OCI-LY7 (cell line): ENCODE data around the gene METTL14. TPM values are rescaled to one million over a fixed set of nuclear protein-coding genes. Genes with fewer than 3 reads are reported as not detected.

Source experiments
- BruUV-seq: library from RNA; stranded (reverse); fragments of 400-500 nt; replicated peaks from 2 replicates; lab custom pipeline; 2021; lab: Mats Ljungman, UMichigan
- CTCF ChIA-PET: fragments of 300-600 bp; sonication (Branson Sonifier 250); formaldehyde crosslinking; loops from one replicate; lab custom pipeline; 2022; ENCODE audit warnings: antibody characterized with exemption; ENCODE audit not compliant: unreplicated experiment; lab: Charles Lee
- POLR2A ChIA-PET: fragments of 300-600 bp; sonication (Branson Sonifier 250); formaldehyde crosslinking; loops from one replicate; lab custom pipeline; 2022; ENCODE audit warnings: antibody characterized with exemption; lab: Charles Lee
- DNase-seq: peaks from one replicate; pipeline ENCODE4 v3.0.0-alpha.2; 2015; ENCODE audit warnings: low spot score
- H2AFZ ChIP-seq: fragments of 200-600 bp; sonication (generic), shearing (Covaris generic); 2 replicates; pipeline ENCODE4 v1.6.1; 2014; ENCODE audit warnings: mild to moderate bottlenecking, antibody characterized with exemption, low read length, moderate library complexity
- H3K27ac ChIP-seq: fragments of 200-600 bp; sonication (generic); 2 replicates; pipeline ENCODE4 v1.5.1; 2014; ENCODE audit warnings: mixed run types, low read depth, mild to moderate bottlenecking, moderate library complexity, low read length, inconsistent platforms; ENCODE audit not compliant: poor library complexity, severe bottlenecking
- H3K36me3 ChIP-seq: fragments of 200-600 bp; sonication (generic); 2 replicates; pipeline ENCODE4 v1.6.1; 2014; ENCODE audit warnings: mild to moderate bottlenecking, antibody characterized with exemption, low read length, moderate library complexity, mixed read lengths; ENCODE audit not compliant: insufficient read depth
- H3K4me1 ChIP-seq: fragments of 200-600 bp; sonication (generic); 2 replicates; pipeline ENCODE4 v1.5.1; 2014; ENCODE audit warnings: mild to moderate bottlenecking, low read length; ENCODE audit not compliant: insufficient read depth, poor library complexity, severe bottlenecking
- H3K4me2 ChIP-seq: fragments of 200-600 bp; sonication (generic); 2 replicates; pipeline ENCODE4 v1.6.1; 2014; ENCODE audit warnings: mild to moderate bottlenecking, low read length
- H3K4me3 ChIP-seq: fragments of 200-600 bp; sonication (generic); 2 replicates; pipeline ENCODE4 v1.5.1; 2014; ENCODE audit warnings: mild to moderate bottlenecking, low read depth, low read length; ENCODE audit not compliant: poor library complexity, severe bottlenecking
- H3K79me2 ChIP-seq: fragments of 200-600 bp; sonication (generic); 2 replicates; pipeline ENCODE4 v1.6.1; 2016; ENCODE audit warnings: low read depth, mild to moderate bottlenecking, low read length, moderate library complexity, mixed read lengths; ENCODE audit not compliant: insufficient read depth
- H3K9me2 ChIP-seq: fragments of 200-600 bp; sonication (generic); 2 replicates; pipeline ENCODE4 v1.6.1; 2016; ENCODE audit warnings: mild to moderate bottlenecking, low read length, mixed read lengths; ENCODE audit not compliant: insufficient read depth
- H3K9me3 ChIP-seq: fragments of 200-600 bp; sonication (generic); 2 replicates; pipeline ENCODE4 v1.6.1; 2014; ENCODE audit warnings: mild to moderate bottlenecking, mixed run types, low read length, mixed read lengths
- H4K20me1 ChIP-seq: fragments of 200-600 bp; sonication (generic); 2 replicates; pipeline ENCODE4 v1.6.1; 2014; ENCODE audit warnings: mild to moderate bottlenecking, antibody characterized with exemption, low read length, moderate library complexity, mixed read lengths; ENCODE audit not compliant: insufficient read depth
- EZH2phosphoT487 ChIP-seq: fragments of 200-600 bp; sonication (generic); IDR thresholded peaks from 2 replicates; pipeline ENCODE4 v1.6.1; 2018; ENCODE audit warnings: low read depth, borderline replicate concordance, mild to moderate bottlenecking, mixed run types, antibody characterized with exemption, low read length, moderate library complexity, mixed read lengths
- intact Hi-C: fragments of 100-400 bp; cut with micrococcal nuclease; formaldehyde crosslinking; loops from one replicate; pipeline ENCODE4 v1.10.0; 2022; ENCODE audit not compliant: unreplicated experiment
- total RNA-seq, 2 experiments: library from RNA; depleted of rRNA in 1 of 2; stranded (reverse); fragments of >200 nt in 1 of 2; shearing (Covaris generic) in 1 of 2; gene quantifications; 2 replicates each; pipeline ENCODE4 v1.2.3, GENCODE V29; 2014 to 2022
- TF ChIP-seq, protein P1 (sequence below): fragments of 200-600 bp; sonication (generic); conservative IDR thresholded peaks from 2 replicates; pipeline ENCODE4 v1.5.1; 2014; ENCODE audit warnings: mild to moderate bottlenecking, antibody characterized with exemption, low read length, moderate library complexity, mixed read lengths

Gene METTL14
- total RNA-seq, 2 experiments from 2014 or later: 17.5 to 41.7 TPM

GRCh38 chr4:118751629-118752323, 66.6 kb downstream of the METTL14 start:
- BruUV-seq: no TSS peak
- H3K27ac ChIP-seq: no peak overlapping the region
- H3K4me3 ChIP-seq: no peak overlapping the region
- peaks cover 72% of the 10 kb centered on the region for H3K36me3 ChIP-seq
- POLR2A ChIA-PET: interaction anchor here (0.6 to 0.7 kb wide), 2 partner anchors 9 to 921 kb away, joined by 3 read pairs; no protein-coding TSS in a partner anchor
- no peak overlapping the region for H2AFZ ChIP-seq
- H3K4me1 ChIP-seq: peaks cover 32% of the 10 kb centered on the region
- H3K79me2 ChIP-seq: no peaks in the 10 kb centered on the region
- no peaks in the 10 kb centered on the region for H3K9me3 ChIP-seq
- H3K9me2 ChIP-seq: no peaks in the 10 kb centered on the region
- intact Hi-C loops: no loop called here
- CTCF ChIA-PET: no interaction called here
- no peak for DNase-seq
- no peak overlapping the region for H3K4me2 ChIP-seq
- no peaks in the 10 kb centered on the region for H4K20me1 ChIP-seq
- TF ChIP-seq, protein P1, sequence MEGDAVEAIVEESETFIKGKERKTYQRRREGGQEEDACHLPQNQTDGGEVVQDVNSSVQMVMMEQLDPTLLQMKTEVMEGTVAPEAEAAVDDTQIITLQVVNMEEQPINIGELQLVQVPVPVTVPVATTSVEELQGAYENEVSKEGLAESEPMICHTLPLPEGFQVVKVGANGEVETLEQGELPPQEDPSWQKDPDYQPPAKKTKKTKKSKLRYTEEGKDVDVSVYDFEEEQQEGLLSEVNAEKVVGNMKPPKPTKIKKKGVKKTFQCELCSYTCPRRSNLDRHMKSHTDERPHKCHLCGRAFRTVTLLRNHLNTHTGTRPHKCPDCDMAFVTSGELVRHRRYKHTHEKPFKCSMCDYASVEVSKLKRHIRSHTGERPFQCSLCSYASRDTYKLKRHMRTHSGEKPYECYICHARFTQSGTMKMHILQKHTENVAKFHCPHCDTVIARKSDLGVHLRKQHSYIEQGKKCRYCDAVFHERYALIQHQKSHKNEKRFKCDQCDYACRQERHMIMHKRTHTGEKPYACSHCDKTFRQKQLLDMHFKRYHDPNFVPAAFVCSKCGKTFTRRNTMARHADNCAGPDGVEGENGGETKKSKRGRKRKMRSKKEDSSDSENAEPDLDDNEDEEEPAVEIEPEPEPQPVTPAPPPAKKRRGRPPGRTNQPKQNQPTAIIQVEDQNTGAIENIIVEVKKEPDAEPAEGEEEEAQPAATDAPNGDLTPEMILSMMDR: no peak
- no peak for TF ChIP-seq EZH2phosphoT487

DNA sequence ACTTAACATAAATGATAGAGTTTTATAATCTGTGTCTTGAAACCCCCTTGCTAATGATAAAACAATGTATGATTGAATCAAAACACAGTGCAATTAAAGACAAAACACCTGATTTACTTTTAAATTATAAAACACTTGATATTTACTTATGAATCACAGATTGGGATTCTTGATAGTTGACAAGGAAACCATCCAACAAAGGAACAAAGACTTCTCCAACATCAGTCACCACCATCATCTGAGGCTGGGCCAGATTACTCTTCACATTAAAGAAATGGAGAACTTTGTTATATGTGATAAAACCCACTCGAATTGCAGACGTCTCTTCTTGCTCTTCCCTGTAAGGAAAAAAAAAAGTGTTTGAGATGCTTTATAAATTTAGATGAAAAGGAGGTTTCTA, 67.4 kb downstream of the METTL14 start:
- TF ChIP-seq, protein P1: no peak
- TF ChIP-seq EZH2phosphoT487: no peak
- H3K4me3 ChIP-seq: no peak overlapping the region
- H3K27ac ChIP-seq: no peak overlapping the region
- ChIA-PET POLR2A (interaction anchor here (0.7 kb wide), 1 partner anchor 10 kb away, joined by 3 read pairs; no protein-coding TSS in a partner anchor), CTCF (no interaction called here)
- peaks cover 40% of the 10 kb centered on the region for H3K4me1 ChIP-seq
- no peaks in the 10 kb centered on the region for H4K20me1 ChIP-seq
- no peaks in the 10 kb centered on the region for H3K9me2 ChIP-seq
- peaks cover 7% of the 10 kb centered on the region; the same call in 1 of the 2 replicates for H3K79me2 ChIP-seq
- no peak for DNase-seq
- no TSS peak for BruUV-seq
- H2AFZ ChIP-seq: no peak overlapping the region
- intact Hi-C loops: no loop called here
- H3K9me3 ChIP-seq: no peaks in the 10 kb centered on the region
- peaks cover 77% of the 10 kb centered on the region for H3K36me3 ChIP-seq
- no peak overlapping the region for H3K4me2 ChIP-seq

GRCh38 chr4:118753096-118753495, 67.9 kb downstream of the METTL14 start:
- Histone ChIP-seq H3K27ac (no peak overlapping the region), H2AFZ (no peak overlapping the region), H3K4me1 (peaks cover 45% of the 10 kb centered on the region), H3K4me3 (no peak overlapping the region), H3K36me3 (peaks cover 77% of the 10 kb centered on the region), H3K4me2 (no peak overlapping the region), H3K79me2 (peaks cover 12% of the 10 kb centered on the region; the same call in 1 of the 2 replicates), H3K9me2 (no peaks in the 10 kb centered on the region), H3K9me3 (no peaks in the 10 kb centered on the region), H4K20me1 (no peaks in the 10 kb centered on the region)
- ChIA-PET CTCF (no interaction called here), POLR2A (interaction anchor here (0.7 to 0.9 kb wide), 2 partner anchors 11 to 281 kb away, joined by 3 to 5 read pairs; no protein-coding TSS in a partner anchor)
- BruUV-seq: no TSS peak
- TF ChIP-seq, protein P1: no peak
- no peak for TF ChIP-seq EZH2phosphoT487
- intact Hi-C loops: no loop called here
- no peak for DNase-seq
